Measurements from ENCODE around the gene TBC1D4. TPM values are rescaled to one million over a fixed set of nuclear protein-coding genes. Genes with fewer than 3 reads are reported as not detected.

The TBC1D4 gene
- total RNA-seq, 1 donor from 2014 or later: 36.4 TPM

- no peaks in the 10 kb centered on the region for H3K36me3 Mint-ChIP-seq (ENCODE audit: low read depth)
- H3K9me3 Mint-ChIP-seq: no peaks in the 10 kb centered on the region
- no peak overlapping the region for H3K27ac Mint-ChIP-seq
- H3K4me1 Mint-ChIP-seq (ENCODE audit: low read depth): peaks cover 5% of the 10 kb centered on the region
- no peak overlapping the region for H3K4me3 Mint-ChIP-seq (ENCODE audit: low read depth)
- DNase-seq (ENCODE audit: low spot score): no peak
- intact Hi-C loops (cut with micrococcal nuclease): no loop called here
- peaks cover 3% of the 10 kb centered on the region for H3K27me3 Mint-ChIP-seq (ENCODE audit: low read depth)
Measured at GRCh38 chr13:75418186-75418843, 63.7 kb downstream of the TBC1D4 start.

- Mint-ChIP-seq H3K4me1 (ENCODE audit: low read depth) (peaks cover 5% of the 10 kb centered on the region), H3K27me3 (ENCODE audit: low read depth) (peaks cover 3% of the 10 kb centered on the region), H3K36me3 (ENCODE audit: low read depth) (no peaks in the 10 kb centered on the region), H3K27ac (no peak overlapping the region), H3K9me3 (no peaks in the 10 kb centered on the region), H3K4me3 (ENCODE audit: low read depth) (no peak overlapping the region)
- intact Hi-C loops (cut with micrococcal nuclease): no loop called here
- no peak for DNase-seq (ENCODE audit: low spot score)
Measured at GRCh38 chr13:75417656-75418055, 64.3 kb downstream of the TBC1D4 start.

- H3K27me3 Mint-ChIP-seq (ENCODE audit: low read depth): peaks cover 3% of the 10 kb centered on the region
- no peak overlapping the region for H3K27ac Mint-ChIP-seq
- DNase-seq (ENCODE audit: low spot score): no peak
- no peaks in the 10 kb centered on the region for H3K36me3 Mint-ChIP-seq (ENCODE audit: low read depth)
- H3K4me3 Mint-ChIP-seq (ENCODE audit: low read depth): no peak overlapping the region
- H3K9me3 Mint-ChIP-seq: no peaks in the 10 kb centered on the region
- H3K4me1 Mint-ChIP-seq (ENCODE audit: low read depth): peaks cover 5% of the 10 kb centered on the region
- intact Hi-C loops (cut with micrococcal nuclease): no loop called here
Measured at GRCh38 chr13:75417012-75417384, 65.0 kb downstream of the TBC1D4 start.

- Mint-ChIP-seq H3K27ac (no peak overlapping the region), H3K9me3 (no peaks in the 10 kb centered on the region), H3K4me1 (ENCODE audit: low read depth) (peaks cover 5% of the 10 kb centered on the region), H3K4me3 (ENCODE audit: low read depth) (no peak overlapping the region), H3K27me3 (ENCODE audit: low read depth) (peaks cover 3% of the 10 kb centered on the region), H3K36me3 (ENCODE audit: low read depth) (no peaks in the 10 kb centered on the region)
- DNase-seq (ENCODE audit: low spot score): no peak
- intact Hi-C loops (cut with micrococcal nuclease): no loop called here
Measured at GRCh38 chr13:75416327-75417011, 65.5 kb downstream of the TBC1D4 start.

- DNase-seq (ENCODE audit: low spot score): no peak
- intact Hi-C loops (cut with micrococcal nuclease): no loop called here
- H3K27ac Mint-ChIP-seq: no peak overlapping the region
- H3K4me3 Mint-ChIP-seq (ENCODE audit: low read depth): no peak overlapping the region
- no peaks in the 10 kb centered on the region for H3K9me3 Mint-ChIP-seq
- peaks cover 3% of the 10 kb centered on the region for H3K27me3 Mint-ChIP-seq (ENCODE audit: low read depth)
- peaks cover 5% of the 10 kb centered on the region for H3K4me1 Mint-ChIP-seq (ENCODE audit: low read depth)
- H3K36me3 Mint-ChIP-seq (ENCODE audit: low read depth): no peaks in the 10 kb centered on the region
Measured at GRCh38 chr13:75415694-75416093, 66.3 kb downstream of the TBC1D4 start.

- H3K27me3 Mint-ChIP-seq (ENCODE audit: low read depth): no peaks in the 10 kb centered on the region
- no peak for DNase-seq (ENCODE audit: low spot score)
- peaks cover 5% of the 10 kb centered on the region for H3K4me1 Mint-ChIP-seq (ENCODE audit: low read depth)
- H3K4me3 Mint-ChIP-seq (ENCODE audit: low read depth): no peak overlapping the region
- H3K27ac Mint-ChIP-seq: no peak overlapping the region
- H3K9me3 Mint-ChIP-seq: no peaks in the 10 kb centered on the region
- intact Hi-C loops (cut with micrococcal nuclease): no loop called here
- no peaks in the 10 kb centered on the region for H3K36me3 Mint-ChIP-seq (ENCODE audit: low read depth)
Measured at GRCh38 chr13:75415171-75415570, 66.8 kb downstream of the TBC1D4 start.

GRCh38 chr13:75414036-75414827, 67.7 kb downstream of the TBC1D4 start:
- Mint-ChIP-seq H3K9me3 (no peaks in the 10 kb centered on the region), H3K4me3 (ENCODE audit: low read depth) (no peak overlapping the region), H3K4me1 (ENCODE audit: low read depth) (peaks cover 5% of the 10 kb centered on the region), H3K36me3 (ENCODE audit: low read depth) (no peaks in the 10 kb centered on the region), H3K27ac (no peak overlapping the region), H3K27me3 (ENCODE audit: low read depth) (no peaks in the 10 kb centered on the region)
- intact Hi-C loops (cut with micrococcal nuclease): no loop called here
- DNase-seq (ENCODE audit: low spot score): no peak

GRCh38 chr13:75411924-75412537, 69.9 kb downstream of the TBC1D4 start:
- H3K4me1 Mint-ChIP-seq (ENCODE audit: low read depth): peaks cover 5% of the 10 kb centered on the region
- no peak overlapping the region for H3K27ac Mint-ChIP-seq
- H3K9me3 Mint-ChIP-seq: no peaks in the 10 kb centered on the region
- no peaks in the 10 kb centered on the region for H3K36me3 Mint-ChIP-seq (ENCODE audit: low read depth)
- intact Hi-C loops (cut with micrococcal nuclease): no loop called here
- peaks cover 2% of the 10 kb centered on the region for H3K27me3 Mint-ChIP-seq (ENCODE audit: low read depth)
- DNase-seq (ENCODE audit: low spot score): no peak
- H3K4me3 Mint-ChIP-seq (ENCODE audit: low read depth): no peak overlapping the region

- Mint-ChIP-seq H3K27me3 (ENCODE audit: low read depth) (peaks cover 2% of the 10 kb centered on the region), H3K36me3 (ENCODE audit: low read depth) (no peaks in the 10 kb centered on the region), H3K27ac (no peak overlapping the region), H3K4me1 (ENCODE audit: low read depth) (peaks cover 5% of the 10 kb centered on the region), H3K4me3 (ENCODE audit: low read depth) (no peak overlapping the region), H3K9me3 (no peaks in the 10 kb centered on the region)
- DNase-seq (ENCODE audit: low spot score): no peak
- intact Hi-C loops (cut with micrococcal nuclease): no loop called here
Measured at GRCh38 chr13:75410207-75410606, 71.8 kb downstream of the TBC1D4 start.

GRCh38 chr13:75407998-75408397, 74.0 kb downstream of the TBC1D4 start:
- no peak for DNase-seq (ENCODE audit: low spot score)
- H3K36me3 Mint-ChIP-seq (ENCODE audit: low read depth): no peaks in the 10 kb centered on the region
- no peak overlapping the region for H3K27ac Mint-ChIP-seq
- H3K27me3 Mint-ChIP-seq (ENCODE audit: low read depth): peaks cover 12% of the 10 kb centered on the region
- H3K4me3 Mint-ChIP-seq (ENCODE audit: low read depth): no peak overlapping the region
- intact Hi-C loops (cut with micrococcal nuclease): no loop called here
- no peaks in the 10 kb centered on the region for H3K4me1 Mint-ChIP-seq (ENCODE audit: low read depth)
- no peaks in the 10 kb centered on the region for H3K9me3 Mint-ChIP-seq

- Mint-ChIP-seq H3K9me3 (no peaks in the 10 kb centered on the region), H3K27me3 (ENCODE audit: low read depth) (peaks cover 12% of the 10 kb centered on the region), H3K4me1 (ENCODE audit: low read depth) (no peaks in the 10 kb centered on the region), H3K36me3 (ENCODE audit: low read depth) (no peaks in the 10 kb centered on the region), H3K27ac (no peak overlapping the region), H3K4me3 (ENCODE audit: low read depth) (no peak overlapping the region)
- intact Hi-C loops (cut with micrococcal nuclease): no loop called here
- no peak for DNase-seq (ENCODE audit: low spot score)
Measured at GRCh38 chr13:75407473-75407872, 74.5 kb downstream of the TBC1D4 start.

GRCh38 chr13:75405976-75406703, 75.8 kb downstream of the TBC1D4 start:
- Mint-ChIP-seq H3K27ac (no peak overlapping the region), H3K27me3 (ENCODE audit: low read depth) (peaks cover 14% of the 10 kb centered on the region), H3K36me3 (ENCODE audit: low read depth) (no peaks in the 10 kb centered on the region), H3K4me3 (ENCODE audit: low read depth) (no peak overlapping the region), H3K9me3 (no peaks in the 10 kb centered on the region), H3K4me1 (ENCODE audit: low read depth) (no peaks in the 10 kb centered on the region)
- intact Hi-C loops (cut with micrococcal nuclease): no loop called here
- no peak for DNase-seq (ENCODE audit: low spot score)

Measured in activated T-helper 2 cell treated with anti-CD3 and anti-CD28 coated beads, Interferon-gamma antibody, Interleukin-2, Interleukin-4, amounts not matched to agents 10 μg/mL and 5 μg/mL and 100 μg/mL, durations not matched to agents 14 hours and 24 hours and 36 hours (primary cell).